ENCODE measurements around the gene CAND2. TPM values are rescaled to one million over a fixed set of nuclear protein-coding genes. Genes with fewer than 3 reads are reported as not detected.

The CAND2 gene
- total and polyA plus RNA-seq, 2 experiments from 2014 or later: 5.6 to 20.5 TPM

GRCh38 chr3:12856626-12857025 lies 60.1 kb downstream of the CAND2 start (continued):
- no peak for TF ChIP-seq ZNF462 (CRISPR knock-in tag; IDR thresholded peaks at IDR 0.05)

- no peaks in the 10 kb centered on the region for H3K79me2 ChIP-seq (replicated peaks; ENCODE audit: insufficient read depth)
- no peaks in the 10 kb centered on the region for H3F3A ChIP-seq (replicated peaks; ENCODE audit: low read depth)
- no peak overlapping the region for H3K27ac ChIP-seq (ENCODE audit: low read depth)
- no peaks in the 10 kb centered on the region for H3K4me1 ChIP-seq (ENCODE audit: insufficient read depth)
- H2AFZ ChIP-seq: no peak overlapping the region
- Mint-ChIP-seq H3K36me3 (ENCODE audit: low read depth) (no peaks in the 10 kb centered on the region), H3K9me3 (peaks cover 4% of the 10 kb centered on the region; the same call in 2 of the 3 replicates), H3K27me3 (ENCODE audit: insufficient read depth, low read depth, poor library complexity) (peaks cover 15% of the 10 kb centered on the region), H3K4me1 (no peaks in the 10 kb centered on the region), H3K27ac (no peak overlapping the region), H3K4me3 (no peak overlapping the region)
- no peaks in the 10 kb centered on the region for H4K20me1 ChIP-seq (replicated peaks; ENCODE audit: insufficient read depth)
- no peak for DNase-seq (ENCODE audit: low spot score)
- no peaks in the 10 kb centered on the region for H3K9me2 ChIP-seq (ENCODE audit: insufficient read depth)
- no peak overlapping the region for H3K4me2 ChIP-seq
- ATAC-seq: no peak
- H3K36me3 ChIP-seq (ENCODE audit: insufficient read depth): no peaks in the 10 kb centered on the region
- H3K4me3 ChIP-seq: no peak overlapping the region
- H3K27me3 ChIP-seq (ENCODE audit: insufficient read depth): no peaks in the 10 kb centered on the region
- TF ChIP-seq CTCF (conservative IDR thresholded peaks at IDR 0.05; ENCODE audit: low read depth in 2 of 2): no peak
- TF ChIP-seq NANOG (IDR thresholded peaks at IDR 0.05; ENCODE audit: borderline replicate concordance): no peak
- TF ChIP-seq REST (IDR thresholded peaks at IDR 0.05; ENCODE audit: unreplicated experiment): no peak
- no peak for TF ChIP-seq CREB1 (CRISPR knock-in tag; IDR thresholded peaks at IDR 0.05; ENCODE audit: low read depth)
- TF ChIP-seq ZNF114 (CRISPR knock-in tag; IDR thresholded peaks at IDR 0.05): no peak
- no peak for TF ChIP-seq JUNB (IDR thresholded peaks at IDR 0.05; ENCODE audit: unreplicated experiment)
- no peak for TF ChIP-seq EZH2 (IDR thresholded peaks at IDR 0.05; ENCODE audit: low read depth, unreplicated experiment)
- no peak for TF ChIP-seq ETS1 (IDR thresholded peaks at IDR 0.05)
- TF ChIP-seq STAT1 (IDR thresholded peaks at IDR 0.05; ENCODE audit: unreplicated experiment): no peak
- no peak for TF ChIP-seq EZH2phosphoT487 (IDR thresholded peaks at IDR 0.05; ENCODE audit: unreplicated experiment)
- TF ChIP-seq POLR2AphosphoS5 (IDR thresholded peaks at IDR 0.05; ENCODE audit: low read depth): no peak
- TF ChIP-seq ZNF331 (CRISPR knock-in tag; IDR thresholded peaks at IDR 0.05; ENCODE audit: low read depth): no peak
Measured at GRCh38 chr3:12859840-12860239, 63.4 kb downstream of the CAND2 start.
